Activated naive CD4-positive, alpha-beta T cell (primary cell): ENCODE data around the gene CD2AP.
"Not testable (repeated sequence)": the region's sequence is repeated elsewhere in the genome, so short reads cannot be mapped to it uniquely, and the experiment has no call there.

Experiments used
- DNase-seq, 4 experiments: peaks; one replicate each; lab custom pipeline; 2025; lab: John Stamatoyannopoulos, UW

CD2AP gene

DNA sequence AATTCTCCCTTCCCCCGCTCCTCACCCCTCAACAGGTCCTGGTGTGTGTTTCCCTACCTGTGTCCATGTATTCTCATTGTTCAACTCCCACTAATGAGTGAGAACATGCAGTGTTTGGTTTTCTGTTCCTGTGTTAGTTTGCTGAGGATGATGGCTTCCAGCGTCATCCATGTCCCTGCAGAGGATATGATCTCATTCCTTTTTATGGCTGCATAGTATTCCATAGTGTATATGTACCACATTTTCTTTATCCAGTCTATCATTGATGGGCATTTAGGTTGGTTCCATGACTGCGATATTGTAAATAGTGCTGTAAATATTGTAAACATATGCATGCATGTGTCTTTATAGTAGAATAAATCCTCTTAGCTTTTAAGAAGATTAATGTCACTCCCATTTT is 89.0 kb downstream of the CD2AP start:
- not testable (repeated sequence) for DNase-seq

DNA sequence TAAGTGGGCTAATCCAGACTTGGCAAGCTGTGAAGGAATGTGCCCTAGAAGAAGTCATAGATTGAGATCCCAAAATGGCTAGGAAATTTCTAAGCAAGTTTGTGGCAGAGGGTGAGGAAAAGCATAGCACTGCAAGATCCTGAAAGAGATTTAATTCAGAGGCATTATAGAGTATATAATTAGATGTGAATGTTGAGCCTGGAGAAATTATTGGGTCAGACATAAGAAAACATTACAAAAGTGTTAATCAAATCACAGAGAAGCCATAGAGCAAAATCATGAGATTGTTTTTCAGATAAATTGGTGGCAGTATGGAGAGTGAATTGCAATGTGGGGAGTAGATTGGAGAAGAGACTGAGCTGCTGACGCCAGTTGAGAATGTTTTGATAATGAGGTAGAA is 90.0 kb downstream of the CD2AP start:
- DNase-seq: no peak

DNA sequence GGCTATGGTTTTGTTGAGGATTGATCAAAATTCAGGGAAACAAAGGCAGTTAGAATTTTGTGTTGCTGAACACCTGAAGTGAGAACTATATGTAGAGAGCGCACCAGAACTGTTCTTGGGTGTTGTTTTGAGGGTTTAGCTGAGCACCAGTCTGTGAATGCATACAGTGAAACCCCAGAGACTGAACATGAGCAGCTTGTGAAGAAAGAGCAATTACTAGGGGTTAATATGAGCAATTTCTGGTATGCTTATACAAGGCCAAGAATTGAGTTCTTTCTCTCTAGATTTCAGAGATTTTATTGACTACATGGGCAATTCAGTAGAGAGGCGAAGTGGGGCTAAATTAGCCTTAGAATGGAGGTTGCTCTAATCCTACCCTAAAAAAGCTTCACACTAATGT is 93.9 kb downstream of the CD2AP start:
- DNase-seq: no peak

DNA sequence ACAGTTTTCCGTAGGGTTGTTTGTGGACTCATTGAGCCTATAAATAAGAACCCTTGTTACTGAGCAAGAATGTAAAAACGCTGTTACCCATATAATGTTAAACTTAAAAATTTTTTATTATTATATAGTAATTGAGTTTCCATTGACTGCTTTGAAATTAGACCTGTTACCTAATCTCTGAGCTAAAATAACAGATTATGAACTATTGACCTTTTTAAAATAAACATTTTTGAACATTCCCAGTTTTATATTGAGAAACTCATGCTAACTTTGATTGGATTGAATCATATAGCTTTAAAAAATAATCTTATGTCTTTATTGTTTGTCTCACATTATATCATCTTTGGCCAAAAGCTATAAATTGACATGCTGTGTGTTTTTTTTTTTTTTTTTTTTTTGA is 95.5 kb downstream of the CD2AP start:
- no peak for DNase-seq

DNA sequence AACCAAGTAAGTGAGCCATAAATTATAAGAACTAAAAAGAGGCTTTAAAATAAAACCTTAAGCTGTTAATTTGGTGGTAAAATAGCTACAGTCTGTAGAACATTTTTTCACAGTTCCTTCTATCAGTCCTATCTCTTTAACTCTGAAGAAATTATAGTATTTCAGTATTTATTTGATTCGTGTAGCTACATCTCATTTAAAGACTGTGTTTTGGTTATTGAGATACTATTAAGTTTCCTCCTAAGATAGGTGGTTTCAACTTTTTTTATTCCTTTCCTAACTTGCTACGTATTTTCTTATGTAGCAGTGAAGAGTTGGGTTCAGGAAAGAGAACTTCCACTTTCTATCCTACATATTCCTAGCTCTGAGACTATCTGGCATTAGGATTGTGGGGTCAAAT is 97.2 kb downstream of the CD2AP start:
- DNase-seq: no peak

DNA sequence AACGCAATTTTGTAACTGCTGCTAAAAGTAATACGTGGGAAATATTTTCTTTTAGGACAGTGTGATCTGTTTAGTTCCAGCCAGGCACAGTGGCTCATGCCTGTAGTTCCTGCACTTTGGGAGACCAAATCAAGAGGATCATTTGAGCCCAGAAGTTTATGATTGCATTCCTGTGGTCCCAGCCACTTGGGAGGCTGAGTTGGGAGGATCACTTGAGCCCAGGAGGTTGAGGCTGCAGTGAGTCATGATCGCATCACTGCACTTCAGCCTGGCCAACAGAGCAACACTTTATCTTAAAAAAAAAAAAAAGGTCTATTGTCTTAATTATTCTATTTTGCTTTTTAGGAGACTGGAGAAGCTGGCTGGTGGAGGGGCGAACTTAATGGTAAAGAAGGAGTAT is 101.5 kb downstream of the CD2AP start:
- DNase-seq: no peak

DNA sequence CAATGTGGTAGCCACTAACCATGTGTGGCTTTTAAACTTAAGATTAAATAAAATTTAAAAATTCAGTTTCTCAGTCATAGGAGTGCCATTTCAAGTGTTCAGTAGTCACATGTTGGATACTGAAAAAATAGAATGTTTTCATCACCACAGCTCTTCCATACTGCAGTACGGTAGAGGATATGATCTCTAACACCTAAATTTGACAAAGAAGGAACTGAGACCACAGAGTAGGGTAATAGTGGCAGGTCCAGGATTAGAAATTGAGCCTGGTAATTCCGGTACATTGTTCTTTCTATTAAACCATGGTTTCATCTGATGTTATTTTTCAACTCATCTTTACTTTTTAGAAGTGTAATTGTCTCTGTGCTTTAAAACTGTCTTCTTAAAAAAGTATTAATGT is 104.0 kb downstream of the CD2AP start:
- no peak for DNase-seq

DNA sequence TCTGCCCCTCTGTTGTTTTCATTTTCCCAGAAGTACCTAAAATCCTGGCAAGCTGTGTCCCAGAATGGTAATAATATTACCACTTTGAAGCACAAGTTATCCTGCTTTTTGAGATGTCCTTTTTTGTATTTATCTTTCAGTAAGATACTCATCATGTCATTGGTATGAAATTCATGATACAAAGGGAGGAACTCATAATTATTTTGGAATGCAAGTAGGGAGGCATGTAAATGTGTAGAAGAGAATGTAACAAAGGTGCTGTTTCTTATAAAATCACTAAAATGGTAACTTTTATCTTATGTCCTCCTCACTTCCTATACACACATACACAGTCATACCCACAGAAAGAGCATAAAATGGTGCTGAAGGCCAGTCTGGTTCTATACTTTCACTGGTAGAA is 109.9 kb downstream of the CD2AP start:
- DNase-seq: no peak

DNA sequence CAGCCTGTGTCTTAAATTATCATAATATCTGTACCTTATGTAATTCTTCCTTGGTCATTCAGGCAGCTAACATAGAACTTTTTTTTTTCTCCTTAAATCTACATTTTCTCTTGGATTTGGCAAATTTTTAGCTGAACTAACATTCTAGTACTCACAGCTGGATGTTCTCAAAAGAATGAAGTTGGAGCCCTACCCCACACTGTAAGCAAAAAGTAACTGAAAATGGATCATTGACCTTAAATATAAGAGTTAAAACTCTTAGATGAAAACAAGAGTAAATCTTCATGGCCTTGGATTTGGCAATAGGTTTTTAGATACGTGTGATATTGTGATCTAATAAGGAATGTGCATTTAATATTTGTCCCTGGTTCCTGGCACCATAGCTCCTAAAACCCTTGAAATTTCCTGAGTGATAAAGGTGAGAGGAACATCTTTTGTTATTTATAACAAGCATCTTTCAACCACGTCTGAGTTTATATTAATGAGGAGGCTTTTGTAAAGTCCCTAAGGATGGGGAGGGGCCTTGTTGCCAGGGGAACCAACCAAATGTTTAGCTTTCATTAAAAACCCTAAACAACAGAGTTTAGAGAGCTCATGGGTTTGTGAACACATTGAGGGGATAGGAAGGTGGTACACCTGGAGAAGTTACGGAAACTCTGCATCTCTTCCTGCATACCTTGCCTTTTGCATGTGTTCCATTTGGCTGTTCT is 114.7 kb downstream of the CD2AP start:
- no peak for DNase-seq

DNA sequence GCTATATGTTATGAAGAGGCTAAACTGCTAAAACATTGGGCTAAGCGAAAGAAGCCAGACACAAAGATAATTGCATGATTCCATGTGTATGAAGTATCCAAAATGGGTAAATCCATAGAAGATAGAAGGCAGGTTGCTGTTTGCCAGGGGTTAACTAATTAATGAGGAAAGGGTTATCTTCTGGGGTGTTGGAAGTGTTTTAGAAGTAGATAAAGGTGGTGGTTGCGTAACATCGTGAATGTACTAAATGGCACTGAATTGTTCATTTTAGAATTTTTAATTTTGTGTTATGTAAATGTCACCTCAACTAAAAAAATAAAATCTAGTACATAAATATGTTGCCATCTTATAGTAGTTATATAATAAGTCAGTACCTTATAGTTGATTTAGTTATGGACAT is 116.4 kb downstream of the CD2AP start:
- no peak for DNase-seq

DNA sequence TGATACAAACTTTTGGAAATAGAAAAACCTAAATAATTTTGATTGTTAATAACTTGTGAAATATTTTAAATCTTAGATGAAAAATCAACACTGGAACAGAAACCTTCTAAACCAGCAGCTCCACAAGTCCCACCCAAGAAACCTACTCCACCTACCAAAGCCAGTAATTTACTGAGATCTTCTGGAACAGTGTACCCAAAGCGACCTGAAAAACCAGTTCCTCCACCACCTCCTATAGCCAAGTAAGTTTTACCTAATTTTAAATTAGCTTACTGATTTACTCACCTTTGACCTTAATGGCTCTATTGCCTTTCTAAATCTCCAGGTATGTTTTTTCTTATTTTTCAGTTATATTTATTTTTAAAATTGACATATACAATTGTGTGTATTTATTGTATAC is 118.2 kb downstream of the CD2AP start:
- DNase-seq: no peak

DNA sequence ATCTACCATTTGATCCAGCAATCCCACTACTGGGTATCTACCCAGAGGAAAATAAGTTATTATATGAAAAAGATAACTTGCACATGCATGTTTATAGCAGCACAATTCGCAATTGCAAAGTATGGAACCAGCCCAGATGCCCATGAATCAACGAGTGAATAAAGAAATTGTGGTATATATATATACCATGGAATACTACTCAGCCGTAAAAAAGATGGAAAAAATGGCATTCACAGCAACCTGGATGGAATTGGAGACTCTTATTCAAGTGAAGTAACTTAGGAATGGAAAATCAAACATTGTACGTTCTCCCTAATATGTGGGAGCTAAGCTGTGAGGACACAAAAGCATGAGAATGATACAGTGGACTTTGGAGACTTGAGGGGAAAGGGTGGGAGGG is 120.8 kb downstream of the CD2AP start:
- no peak for DNase-seq

DNA sequence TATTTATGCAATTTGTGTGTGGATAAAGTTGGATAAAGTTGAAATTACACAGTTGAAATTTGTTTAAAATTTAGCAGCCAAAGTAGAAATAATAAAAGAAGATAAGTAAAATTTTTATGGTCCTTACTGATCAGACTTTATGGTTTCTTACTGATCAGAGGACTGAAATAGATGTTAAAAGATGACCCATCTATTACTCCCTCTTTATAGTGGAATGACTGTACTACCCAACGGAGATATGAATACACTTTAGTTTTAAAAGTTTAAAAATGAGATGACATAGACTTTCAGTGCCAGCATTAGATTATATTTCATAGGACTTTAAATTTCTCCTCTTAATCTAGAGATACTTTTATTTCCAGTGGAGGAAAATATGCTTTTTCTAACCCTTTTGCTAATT is 121.9 kb downstream of the CD2AP start:
- DNase-seq: no peak

DNA sequence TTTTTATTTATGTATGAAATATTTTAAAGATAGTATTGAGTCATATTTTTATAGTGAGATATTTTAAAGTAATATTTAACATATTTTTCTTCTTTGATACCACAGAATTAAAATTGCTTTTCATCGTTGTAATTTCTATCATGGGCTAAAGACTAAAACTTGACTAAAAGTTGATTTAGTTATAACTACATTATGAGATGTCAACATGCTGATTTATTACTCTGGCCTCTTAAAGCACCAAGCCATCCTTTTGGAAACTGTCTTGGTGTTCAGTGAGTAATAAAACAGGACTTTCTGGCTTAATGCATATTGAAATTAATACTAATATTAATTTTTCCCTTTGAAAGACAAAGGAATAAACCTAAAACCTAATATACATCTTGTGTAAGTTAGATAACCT is 125.6 kb downstream of the CD2AP start:
- no peak for DNase-seq

DNA sequence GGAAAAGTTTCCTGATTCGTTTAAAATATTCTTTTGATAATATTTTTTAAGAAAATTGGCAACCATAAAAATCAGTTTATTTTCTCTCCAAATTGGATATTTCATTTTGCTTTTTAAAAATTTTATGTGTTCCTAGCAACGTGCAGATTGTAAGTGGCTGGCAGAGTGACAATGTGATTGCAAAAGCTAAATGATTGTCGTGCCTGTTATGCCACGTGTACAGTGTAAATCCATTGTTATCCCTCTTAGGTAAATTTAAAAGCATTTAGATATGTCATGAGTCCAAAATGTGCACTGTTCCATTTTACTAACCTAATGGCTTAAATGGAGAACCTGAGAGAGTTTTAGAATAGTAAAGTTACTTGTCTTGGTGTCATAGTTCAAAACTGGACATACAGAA is 126.4 kb downstream of the CD2AP start:
- no peak for DNase-seq

DNA sequence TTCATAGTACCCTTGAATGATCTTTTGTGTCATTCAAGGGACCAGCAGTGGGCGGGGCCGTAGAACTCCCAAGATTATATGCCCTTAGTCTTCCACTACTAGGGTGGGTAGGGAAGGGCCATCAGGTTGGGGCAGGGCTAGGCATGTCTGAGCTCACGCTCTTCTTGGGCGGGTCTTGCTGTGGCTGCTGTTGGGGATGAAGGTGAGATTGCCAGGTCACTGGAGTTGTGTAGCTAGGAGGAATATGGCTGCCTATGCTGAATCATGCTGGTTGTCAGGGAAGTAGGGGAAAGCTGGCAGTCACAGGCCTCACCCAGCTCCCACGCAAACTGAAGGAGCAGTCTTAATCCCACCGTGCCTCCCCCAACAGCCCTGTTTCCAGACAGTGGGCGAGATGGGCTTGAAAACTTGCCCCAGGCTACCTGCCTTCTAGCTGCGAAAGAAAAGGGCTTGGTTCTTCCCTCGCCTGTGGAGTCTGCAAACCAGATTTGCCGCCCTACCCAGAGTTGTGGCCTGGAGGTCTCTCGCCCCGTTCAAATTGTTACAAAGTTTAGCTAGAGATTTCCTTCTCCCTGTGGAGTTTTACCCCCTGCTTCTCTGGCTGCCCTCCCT is 144.4 kb downstream of the CD2AP start:
- no peak for DNase-seq

DNA sequence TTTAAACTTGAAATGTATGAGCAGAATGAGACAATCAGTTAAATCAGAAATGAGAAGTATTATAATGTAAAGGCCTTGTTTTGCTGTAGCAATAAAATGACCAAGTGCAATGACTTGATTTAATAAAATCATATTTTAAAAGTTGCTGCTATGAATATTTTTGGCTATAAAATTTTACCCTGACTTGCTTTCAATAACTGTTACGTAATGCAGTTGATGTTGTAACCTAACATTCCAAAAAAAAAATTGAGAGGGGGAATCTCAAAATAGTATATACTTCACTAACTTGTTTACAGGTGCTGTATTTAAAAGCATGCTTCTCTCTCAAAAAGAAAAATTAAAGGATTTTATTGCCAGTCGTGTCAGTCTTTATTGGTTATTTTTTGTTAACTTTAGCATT is 149.2 kb downstream of the CD2AP start:
- DNase-seq: no peak

DNA sequence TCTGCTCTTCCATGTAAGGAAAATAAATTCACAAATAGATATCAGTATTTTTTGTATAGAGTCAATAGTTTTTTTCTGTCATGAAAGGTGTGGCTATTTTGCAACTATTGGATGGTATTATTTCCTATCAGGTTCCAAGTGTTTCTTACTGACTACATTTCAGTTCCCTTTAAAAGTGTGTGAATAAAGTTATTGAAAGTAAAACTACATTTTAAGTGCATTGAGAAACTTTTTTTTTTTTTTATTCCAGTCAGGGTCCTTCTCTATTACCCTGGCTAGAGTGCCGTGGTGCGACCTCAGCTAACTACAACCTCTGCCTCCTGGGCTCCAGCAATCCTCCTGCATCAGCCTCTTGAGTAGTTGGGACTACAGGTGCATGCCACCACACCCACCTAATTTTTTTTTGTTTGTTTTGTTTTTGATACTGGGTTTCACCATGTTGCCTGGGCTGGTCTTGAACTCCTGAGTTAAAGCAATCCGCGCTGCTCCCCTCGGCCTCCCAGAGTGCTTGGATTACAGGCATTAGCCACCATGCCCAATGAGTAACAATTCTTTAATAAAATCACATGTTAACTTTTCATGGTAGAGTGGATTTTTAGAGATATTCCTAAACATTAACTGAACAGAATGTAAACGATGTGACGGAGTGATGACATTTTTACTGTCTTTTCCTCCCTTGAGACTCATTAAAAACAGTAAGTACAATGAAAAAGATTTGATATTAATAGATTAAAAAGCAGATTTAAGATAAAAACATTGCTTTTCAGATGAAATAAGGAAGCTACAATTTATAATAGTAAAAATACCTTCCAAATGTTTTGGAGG is 151.1 kb downstream of the CD2AP start:
- DNase-seq: no peak

DNA sequence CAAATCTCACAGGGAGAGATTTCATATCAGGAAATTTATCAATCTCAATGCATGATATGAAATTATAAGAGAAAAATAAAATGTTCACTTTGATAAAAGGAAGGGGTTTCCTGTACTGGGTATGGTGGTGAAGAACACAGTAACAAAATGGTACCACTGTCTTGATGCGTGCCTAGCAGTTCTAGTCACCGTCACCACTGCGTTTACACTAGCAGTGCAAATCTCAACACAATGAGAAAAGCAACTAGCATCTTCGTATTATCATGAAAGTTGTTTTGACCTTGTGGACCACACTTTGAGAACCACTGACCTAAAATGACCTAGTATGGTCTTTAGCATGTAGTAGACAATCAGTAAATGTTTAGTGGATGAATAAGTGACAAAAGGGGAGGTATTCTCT is 152.4 kb downstream of the CD2AP start:
- DNase-seq: no peak

DNA sequence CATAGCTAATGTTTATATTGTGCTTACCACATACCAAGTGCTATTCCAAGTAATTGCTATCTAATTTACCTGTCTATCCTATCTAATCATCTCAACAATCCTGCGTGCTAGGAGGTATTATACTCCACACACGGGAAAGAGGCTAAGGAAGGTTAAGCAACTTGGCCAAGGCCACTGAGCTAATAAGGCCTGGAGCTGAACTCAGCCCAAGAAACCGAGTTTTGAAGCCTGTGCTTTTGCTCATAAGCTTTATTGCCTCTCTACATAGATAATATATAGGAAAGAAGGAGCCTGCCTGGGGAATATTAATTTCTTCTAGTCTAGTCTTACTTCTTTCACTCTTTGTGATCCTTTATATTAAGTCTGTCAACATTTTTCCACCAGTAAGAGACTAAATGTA is 153.0 kb downstream of the CD2AP start:
- no peak for DNase-seq

DNA sequence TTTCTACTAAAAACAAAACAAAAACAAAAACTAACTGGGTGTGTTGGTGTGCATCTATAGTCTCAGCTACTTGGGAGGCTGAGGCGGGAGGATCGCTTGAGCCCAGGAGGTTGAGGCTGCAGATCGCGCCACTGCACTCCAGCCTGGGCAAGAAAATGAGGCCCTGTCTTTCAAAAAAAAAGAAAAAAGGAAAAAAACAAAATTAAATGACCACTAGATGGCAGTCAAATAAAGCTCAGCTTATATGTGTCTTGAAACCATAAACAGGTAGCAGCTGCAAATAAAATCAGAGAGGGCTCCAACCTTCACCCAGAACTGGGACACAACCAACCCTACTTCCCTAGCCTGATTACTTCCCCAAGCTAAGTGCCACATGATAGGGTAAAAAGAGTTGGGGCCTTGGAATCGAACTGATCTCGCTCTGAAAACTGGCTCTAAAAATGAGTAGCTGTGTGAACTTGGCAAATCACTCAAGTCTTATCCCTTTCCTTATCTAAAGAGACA is 153.7 kb downstream of the CD2AP start:
- DNase-seq: no peak

DNA sequence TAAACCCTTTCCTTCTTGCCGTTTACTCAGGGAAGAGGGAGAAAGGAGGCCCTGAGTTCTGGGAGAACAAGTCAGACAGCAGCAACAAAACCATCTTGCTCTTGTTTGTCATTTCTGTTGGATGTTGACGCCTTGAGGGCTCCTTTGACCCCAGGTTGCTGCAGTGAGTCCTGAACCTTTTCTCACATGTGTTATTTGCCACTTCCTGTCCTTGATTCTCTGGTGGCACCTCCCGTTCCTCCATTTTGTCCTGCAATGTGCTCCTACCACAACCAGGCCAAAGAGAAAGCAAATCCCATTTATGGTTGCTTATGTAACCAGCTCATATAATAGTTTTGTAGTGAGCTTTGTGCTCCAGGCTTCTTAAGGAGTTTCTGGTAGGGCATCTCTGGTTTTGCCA is 154.2 kb downstream of the CD2AP start:
- DNase-seq: no peak

DNA sequence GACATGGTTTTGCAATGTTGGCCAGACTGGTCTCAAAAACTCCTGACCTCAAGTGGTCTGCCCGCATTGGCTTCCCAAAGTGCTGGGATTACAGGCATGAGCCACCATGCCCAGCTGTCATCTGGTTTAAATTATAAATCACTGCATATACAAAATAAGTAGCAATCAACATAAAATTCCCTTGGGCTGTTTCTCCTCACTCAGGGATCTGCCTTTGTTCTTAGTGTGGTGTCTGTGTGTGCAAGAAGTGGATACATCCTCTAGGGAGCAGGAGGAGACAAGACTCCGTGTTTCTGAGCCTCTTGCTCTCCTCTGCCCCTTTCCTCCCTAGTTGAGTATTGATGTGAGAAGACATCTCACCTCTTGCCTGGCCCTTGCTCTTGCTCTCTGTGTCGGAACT is 155.6 kb downstream of the CD2AP start:
- no peak for DNase-seq
